ENCODE measurements around the gene RPS6KA2. TPM values are rescaled to one million over a fixed set of nuclear protein-coding genes. Genes with fewer than 3 reads are reported as not detected.
"Not testable (repeated sequence)": the region's sequence is repeated elsewhere in the genome, so short reads cannot be mapped to it uniquely, and the experiment has no call there.

The RPS6KA2 gene
- polyA plus RNA-seq, 1 donor (not counting 4 experiments of a cell fraction or from before 2014, with no cell fraction given) = 8.2 TPM

GRCh38 chr6:166583230-166583965 lies 43.7 kb downstream of the RPS6KA2 start:
- Histone ChIP-seq H3K27ac (ENCODE audit: control insufficient read depth, insufficient read depth, low read length) (no peak overlapping the region), H3K4me3 (ENCODE audit: control insufficient read depth in 2 of 3, extremely low read depth in 1 of 3, insufficient read depth in 2 of 3, low read depth in 1 of 3, low read length in 3 of 3) (no peak overlapping the region), H3K4me1 (ENCODE audit: control insufficient read depth, extremely low read depth, insufficient read depth, low read length) (no peaks in the 10 kb centered on the region), H3K9me1 (ENCODE audit: control insufficient read depth, extremely low read depth, insufficient read depth, low read length) (no peaks in the 10 kb centered on the region), H3K4me2 (ENCODE audit: control insufficient read depth, extremely low read depth, insufficient read depth, low read depth, low read length) (no peak overlapping the region), H3K9me3 (ENCODE audit: control insufficient read depth, low read depth, low read length) (no peaks in the 10 kb centered on the region), H3K36me3 (ENCODE audit: control insufficient read depth in 2 of 2, extremely low read depth in 1 of 2, insufficient read depth in 2 of 2, low read length in 2 of 2) (no peaks in the 10 kb centered on the region), H4K20me1 (ENCODE audit: control insufficient read depth, extremely low read depth, insufficient read depth, low read length) (no peaks in the 10 kb centered on the region), H3K9ac (ENCODE audit: control insufficient read depth, extremely low read depth, insufficient read depth, low read length) (no peak overlapping the region), H3K79me2 (ENCODE audit: control insufficient read depth, insufficient read depth, low read length) (no peaks in the 10 kb centered on the region), H2AFZ (ENCODE audit: control insufficient read depth, low read length) (no peak overlapping the region), H3K27me3 (ENCODE audit: control insufficient read depth, extremely low read depth, insufficient read depth, low read length) (no peaks in the 10 kb centered on the region)
- FAIRE-seq (no peak), DNase-seq (ENCODE audit: low read depth, low spot score) (no peak)
- dilution Hi-C loops (cut with MboI; ENCODE audit: extremely low pct_ligation_motif_present, low sequenced_read_pairs) = no loop called here
- TF ChIP-seq EZH2 (IDR thresholded peaks at IDR 0.05; ENCODE audit: low read length) = no peak
- TF ChIP-seq, protein P1, sequence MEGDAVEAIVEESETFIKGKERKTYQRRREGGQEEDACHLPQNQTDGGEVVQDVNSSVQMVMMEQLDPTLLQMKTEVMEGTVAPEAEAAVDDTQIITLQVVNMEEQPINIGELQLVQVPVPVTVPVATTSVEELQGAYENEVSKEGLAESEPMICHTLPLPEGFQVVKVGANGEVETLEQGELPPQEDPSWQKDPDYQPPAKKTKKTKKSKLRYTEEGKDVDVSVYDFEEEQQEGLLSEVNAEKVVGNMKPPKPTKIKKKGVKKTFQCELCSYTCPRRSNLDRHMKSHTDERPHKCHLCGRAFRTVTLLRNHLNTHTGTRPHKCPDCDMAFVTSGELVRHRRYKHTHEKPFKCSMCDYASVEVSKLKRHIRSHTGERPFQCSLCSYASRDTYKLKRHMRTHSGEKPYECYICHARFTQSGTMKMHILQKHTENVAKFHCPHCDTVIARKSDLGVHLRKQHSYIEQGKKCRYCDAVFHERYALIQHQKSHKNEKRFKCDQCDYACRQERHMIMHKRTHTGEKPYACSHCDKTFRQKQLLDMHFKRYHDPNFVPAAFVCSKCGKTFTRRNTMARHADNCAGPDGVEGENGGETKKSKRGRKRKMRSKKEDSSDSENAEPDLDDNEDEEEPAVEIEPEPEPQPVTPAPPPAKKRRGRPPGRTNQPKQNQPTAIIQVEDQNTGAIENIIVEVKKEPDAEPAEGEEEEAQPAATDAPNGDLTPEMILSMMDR (optimal IDR thresholded peaks at IDR 0.05 in 1 of 3, IDR thresholded peaks at IDR 0.05 in 1 of 3, conservative IDR thresholded peaks at IDR 0.05 in 1 of 3; ENCODE audit: extremely low read depth in 1 of 3, insufficient read depth in 2 of 3, low read length in 3 of 3) = no peak

DNA sequence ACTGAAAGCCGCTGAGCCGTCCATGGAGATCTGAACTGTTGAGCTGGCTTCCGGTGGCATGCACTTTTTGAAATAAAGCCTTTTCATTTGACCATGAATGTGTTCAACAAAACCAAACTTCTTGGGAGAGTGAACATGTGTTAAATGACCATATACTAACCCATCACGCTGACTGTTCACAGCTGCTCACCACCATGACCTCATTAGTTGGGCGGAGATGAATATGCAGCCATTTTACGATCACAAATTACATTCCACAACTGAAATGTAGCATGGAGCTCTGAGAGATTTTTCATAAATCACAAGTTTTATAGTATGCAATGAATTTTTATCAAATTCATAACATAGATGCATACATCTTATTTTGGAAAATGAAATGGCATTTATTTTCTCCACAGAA lies 44.8 kb downstream of the RPS6KA2 start:
- Histone ChIP-seq H3K4me3 (ENCODE audit: control insufficient read depth in 2 of 3, extremely low read depth in 1 of 3, insufficient read depth in 2 of 3, low read depth in 1 of 3, low read length in 3 of 3) (no peak overlapping the region), H3K9me1 (ENCODE audit: control insufficient read depth, extremely low read depth, insufficient read depth, low read length) (no peaks in the 10 kb centered on the region), H3K36me3 (ENCODE audit: control insufficient read depth in 2 of 2, extremely low read depth in 1 of 2, insufficient read depth in 2 of 2, low read length in 2 of 2) (no peaks in the 10 kb centered on the region), H3K9ac (ENCODE audit: control insufficient read depth, extremely low read depth, insufficient read depth, low read length) (no peak overlapping the region), H3K27me3 (ENCODE audit: control insufficient read depth, extremely low read depth, insufficient read depth, low read length) (no peaks in the 10 kb centered on the region), H3K27ac (ENCODE audit: control insufficient read depth, insufficient read depth, low read length) (no peak overlapping the region), H3K79me2 (ENCODE audit: control insufficient read depth, insufficient read depth, low read length) (no peaks in the 10 kb centered on the region), H2AFZ (ENCODE audit: control insufficient read depth, low read length) (no peak overlapping the region), H3K4me1 (ENCODE audit: control insufficient read depth, extremely low read depth, insufficient read depth, low read length) (no peaks in the 10 kb centered on the region), H4K20me1 (ENCODE audit: control insufficient read depth, extremely low read depth, insufficient read depth, low read length) (no peaks in the 10 kb centered on the region), H3K9me3 (ENCODE audit: control insufficient read depth, low read depth, low read length) (no peaks in the 10 kb centered on the region), H3K4me2 (ENCODE audit: control insufficient read depth, extremely low read depth, insufficient read depth, low read depth, low read length) (no peak overlapping the region)
- DNase-seq (ENCODE audit: low read depth, low spot score) (no peak), FAIRE-seq (no peak)
- TF ChIP-seq, protein P1 (optimal IDR thresholded peaks at IDR 0.05 in 1 of 3, IDR thresholded peaks at IDR 0.05 in 1 of 3, conservative IDR thresholded peaks at IDR 0.05 in 1 of 3; ENCODE audit: extremely low read depth in 1 of 3, insufficient read depth in 2 of 3, low read length in 3 of 3) = no peak
- no peak for TF ChIP-seq EZH2 (IDR thresholded peaks at IDR 0.05; ENCODE audit: low read length)
- dilution Hi-C loops (cut with MboI; ENCODE audit: extremely low pct_ligation_motif_present, low sequenced_read_pairs) = no loop called here

DNA sequence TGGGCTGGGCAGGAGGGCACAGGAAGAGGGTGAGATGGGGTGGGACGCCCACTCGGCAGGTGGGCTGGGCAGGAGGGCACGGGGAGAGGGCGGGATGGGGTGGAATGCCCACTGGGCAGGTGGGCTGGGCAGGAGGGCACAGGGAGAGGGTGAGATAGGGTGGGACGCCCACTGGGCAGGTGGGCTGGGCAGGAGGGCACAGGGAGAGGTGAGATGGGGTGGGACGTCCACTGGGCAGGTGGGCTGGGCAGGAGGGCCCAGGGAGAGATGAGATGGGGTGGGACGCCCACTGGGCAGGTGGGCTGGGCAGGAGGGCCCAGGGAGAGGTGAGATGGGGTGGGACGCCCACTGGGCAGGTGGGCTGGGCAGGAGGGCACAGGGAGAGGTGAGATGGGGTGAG lies 45.2 kb downstream of the RPS6KA2 start:
- H3K4me3 ChIP-seq (ENCODE audit: control insufficient read depth in 2 of 3, extremely low read depth in 1 of 3, insufficient read depth in 2 of 3, low read depth in 1 of 3, low read length in 3 of 3); H3K9me1 ChIP-seq (ENCODE audit: control insufficient read depth, extremely low read depth, insufficient read depth, low read length); H3K27ac ChIP-seq (ENCODE audit: control insufficient read depth, insufficient read depth, low read length); H3K4me1 ChIP-seq (ENCODE audit: control insufficient read depth, extremely low read depth, insufficient read depth, low read length); H3K9me3 ChIP-seq (ENCODE audit: control insufficient read depth, low read depth, low read length); dilution Hi-C loops (cut with MboI; ENCODE audit: extremely low pct_ligation_motif_present, low sequenced_read_pairs); H4K20me1 ChIP-seq (ENCODE audit: control insufficient read depth, extremely low read depth, insufficient read depth, low read length); H3K36me3 ChIP-seq (ENCODE audit: control insufficient read depth in 2 of 2, extremely low read depth in 1 of 2, insufficient read depth in 2 of 2, low read length in 2 of 2); DNase-seq (ENCODE audit: low read depth, low spot score); H2AFZ ChIP-seq (ENCODE audit: control insufficient read depth, low read length); H3K9ac ChIP-seq (ENCODE audit: control insufficient read depth, extremely low read depth, insufficient read depth, low read length); FAIRE-seq; H3K79me2 ChIP-seq (ENCODE audit: control insufficient read depth, insufficient read depth, low read length); H3K27me3 ChIP-seq (ENCODE audit: control insufficient read depth, extremely low read depth, insufficient read depth, low read length); H3K4me2 ChIP-seq (ENCODE audit: control insufficient read depth, extremely low read depth, insufficient read depth, low read depth, low read length): not testable (repeated sequence)
